Measurements from ENCODE around the gene CPA4.

The CPA4 gene

DNA sequence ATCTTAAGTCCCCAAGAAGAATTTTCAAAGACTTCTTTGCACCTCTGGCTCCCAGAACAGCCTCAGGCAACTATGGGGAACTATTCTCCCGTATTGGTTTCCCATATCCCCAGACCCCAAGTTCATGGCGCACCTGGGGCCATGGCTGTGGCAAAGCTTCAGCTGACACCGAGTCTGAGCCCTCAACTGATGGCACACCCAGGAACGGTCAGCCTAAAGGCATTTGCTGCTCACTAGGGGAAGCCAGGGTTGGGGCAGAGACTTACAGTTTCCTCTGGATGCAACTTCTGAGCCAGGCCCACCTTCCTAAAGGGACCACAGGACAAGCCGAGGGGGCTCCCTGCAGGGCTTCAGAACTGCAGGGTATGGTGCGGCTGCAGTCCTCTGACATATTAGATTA lies 73.6 kb downstream of the CPA4 start:
- no peak for ATAC-seq

DNA sequence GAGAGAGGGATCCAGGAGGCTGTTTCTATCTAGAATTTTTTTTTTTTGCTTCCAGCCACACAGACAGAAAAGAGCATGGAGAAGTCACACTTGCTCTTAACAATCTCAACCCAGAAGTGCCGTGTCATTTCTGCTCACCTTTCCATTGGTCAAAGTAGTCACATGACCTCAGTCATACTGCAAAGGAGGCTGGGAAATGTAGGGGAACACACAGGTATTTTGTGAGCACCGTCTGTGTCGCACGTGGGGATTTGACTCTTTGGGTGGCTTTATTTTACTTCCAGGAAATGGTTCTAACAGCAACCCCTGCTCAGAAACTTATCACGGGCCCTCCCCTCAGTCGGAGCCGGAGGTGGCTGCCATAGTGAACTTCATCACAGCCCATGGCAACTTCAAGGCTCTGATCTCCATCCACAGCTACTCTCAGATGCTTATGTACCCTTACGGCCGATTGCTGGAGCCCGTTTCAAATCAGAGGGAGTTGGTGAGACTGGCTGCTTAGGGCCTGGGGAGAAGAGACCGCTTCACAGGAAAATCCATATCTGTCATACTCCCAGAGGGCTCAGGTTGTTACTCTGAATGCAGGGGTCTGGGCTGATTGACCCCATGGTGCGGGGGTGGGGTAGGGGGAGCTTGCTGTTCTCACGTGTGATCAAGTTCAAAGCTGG lies 74.3 kb downstream of the CPA4 start:
- peak in 1 of 2 donors; percentile 66 for ATAC-seq

DNA sequence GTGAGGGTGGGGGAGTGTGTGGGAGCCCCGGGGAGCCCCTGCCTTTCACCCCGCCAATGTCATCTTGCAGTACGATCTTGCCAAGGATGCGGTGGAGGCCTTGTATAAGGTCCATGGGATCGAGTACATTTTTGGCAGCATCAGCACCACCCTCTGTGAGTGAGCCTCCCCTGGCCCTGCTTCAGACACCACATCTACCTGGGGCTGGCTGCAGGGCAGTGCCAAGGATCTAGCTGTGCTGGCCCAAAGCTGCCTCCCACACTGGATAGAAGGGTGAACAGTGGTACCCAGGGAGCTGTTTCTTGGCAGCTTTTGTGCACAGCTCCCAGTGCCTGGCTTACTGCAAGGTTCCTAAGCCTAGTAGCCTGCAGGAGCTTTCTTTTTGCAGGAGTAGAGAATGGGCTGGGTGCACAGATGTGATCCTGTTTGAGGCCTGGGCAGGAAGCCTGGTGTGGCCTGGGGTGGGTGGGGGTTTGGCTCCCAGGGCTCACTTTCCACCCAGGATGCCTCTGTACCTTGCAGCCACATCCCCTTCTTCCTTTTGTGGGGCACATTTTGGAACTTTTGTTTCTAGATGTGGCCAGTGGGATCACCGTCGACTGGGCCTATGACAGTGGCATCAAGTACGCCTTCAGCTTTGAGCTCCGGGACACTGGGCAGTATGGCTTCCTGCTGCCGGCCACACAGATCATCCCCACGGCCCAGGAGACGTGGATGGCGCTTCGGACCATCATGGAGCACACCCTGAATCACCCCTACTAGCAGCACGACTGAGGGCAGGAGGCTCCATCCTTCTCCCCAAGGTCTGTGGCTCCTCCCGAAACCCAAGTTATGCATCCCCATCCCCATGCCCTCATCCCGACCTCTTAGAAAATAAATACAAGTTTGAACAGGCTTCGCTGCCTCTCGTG lies 75.1 kb downstream of the CPA4 start:
- ATAC-seq = no peak

- peak in 1 of 2 donors; percentile 14 for ATAC-seq
Measured at GRCh38 chr7:130369110-130369711, 76.2 kb downstream of the CPA4 start.

DNA sequence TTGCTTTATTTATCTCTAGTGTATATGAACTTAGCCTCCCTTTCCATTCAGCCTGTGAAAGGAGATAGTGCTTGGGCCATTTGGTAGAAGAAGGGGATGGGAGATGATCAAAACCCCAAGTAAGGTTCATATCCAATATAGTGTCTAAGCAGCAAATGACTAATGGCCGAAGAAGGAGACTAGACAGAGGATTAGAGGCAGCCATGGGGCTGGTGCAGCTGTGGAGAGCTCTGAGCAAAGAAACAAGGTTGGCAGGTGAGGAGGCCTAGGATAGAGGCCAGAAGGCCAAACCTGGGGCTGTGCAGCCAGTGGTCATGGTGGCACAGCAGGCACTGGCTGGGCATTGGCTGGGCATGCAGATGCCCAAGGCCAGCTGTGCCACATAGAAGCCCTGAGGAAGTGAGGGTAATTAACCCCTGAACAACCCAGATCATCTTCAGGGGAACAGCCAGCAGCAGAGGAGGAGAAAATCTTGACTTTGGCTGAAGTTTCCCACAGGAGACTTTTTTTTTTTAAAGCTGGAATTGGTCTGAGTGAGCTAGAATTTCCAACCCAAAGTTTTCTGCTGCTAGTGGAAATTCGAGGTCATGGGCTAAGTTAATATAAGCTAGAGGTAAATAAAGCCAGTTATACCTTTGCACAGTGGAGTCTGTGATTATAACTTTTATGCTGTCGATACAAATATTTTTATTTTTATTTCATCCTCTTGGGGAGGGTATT lies 77.0 kb downstream of the CPA4 start:
- ATAC-seq = no peak

DNA sequence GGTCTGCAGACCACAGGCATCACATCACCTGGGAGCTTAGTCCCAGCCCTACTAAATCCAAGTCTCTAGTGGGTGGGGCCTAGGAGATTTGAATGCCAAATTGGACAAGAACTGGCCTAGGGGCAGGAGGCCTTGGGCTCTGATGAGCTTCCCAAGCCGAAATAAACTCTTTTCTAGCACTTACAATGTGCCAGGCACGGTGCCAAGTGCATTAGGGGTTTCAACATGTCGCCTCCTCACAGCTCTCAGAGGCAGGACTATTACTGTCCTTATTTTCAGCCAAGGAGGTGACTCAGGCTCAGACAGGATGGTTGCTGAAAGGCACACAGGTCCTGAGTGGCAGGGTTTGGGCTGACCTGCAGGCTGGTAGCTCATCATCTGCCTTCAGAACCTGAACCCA lies 78.1 kb downstream of the CPA4 start:
- no peak for ATAC-seq

GRCh38 chr7:130372402-130373165 lies 79.6 kb downstream of the CPA4 start:
- ATAC-seq = no peak

Data from activated CD4-positive, CD25-positive, alpha-beta regulatory T cell treated with anti-CD3 and anti-CD28 coated beads, Interleukin-2, amount 50 U/mL, for 24 hours (primary cell).